Fibroblast of lung (primary cell): ENCODE results near the gene ZCWPW2.

ENCODE experiments used
- EZH2 ChIP-seq: IDR thresholded peaks from 2 replicates; pipeline ENCODE4 v1.5.1; 2012; ENCODE audit warnings: low read length, control low read depth, mild to moderate bottlenecking; ENCODE audit errors: missing control alignments
- TF ChIP-seq, protein P1 (sequence below), 2 donors: IDR thresholded peaks in 1 of 2; conservative IDR thresholded peaks in 1 of 2; 1 replicate in 1 of 2; 2 replicates in 1 of 2; pipeline ENCODE4 v1.5.1; 2011 to 2012; ENCODE audit warnings: low read length in 2 of 2, control low read depth in 1 of 2, inconsistent platforms in 1 of 2, low read depth in 1 of 2, mild to moderate bottlenecking in 1 of 2

- TF ChIP-seq, protein P1, sequence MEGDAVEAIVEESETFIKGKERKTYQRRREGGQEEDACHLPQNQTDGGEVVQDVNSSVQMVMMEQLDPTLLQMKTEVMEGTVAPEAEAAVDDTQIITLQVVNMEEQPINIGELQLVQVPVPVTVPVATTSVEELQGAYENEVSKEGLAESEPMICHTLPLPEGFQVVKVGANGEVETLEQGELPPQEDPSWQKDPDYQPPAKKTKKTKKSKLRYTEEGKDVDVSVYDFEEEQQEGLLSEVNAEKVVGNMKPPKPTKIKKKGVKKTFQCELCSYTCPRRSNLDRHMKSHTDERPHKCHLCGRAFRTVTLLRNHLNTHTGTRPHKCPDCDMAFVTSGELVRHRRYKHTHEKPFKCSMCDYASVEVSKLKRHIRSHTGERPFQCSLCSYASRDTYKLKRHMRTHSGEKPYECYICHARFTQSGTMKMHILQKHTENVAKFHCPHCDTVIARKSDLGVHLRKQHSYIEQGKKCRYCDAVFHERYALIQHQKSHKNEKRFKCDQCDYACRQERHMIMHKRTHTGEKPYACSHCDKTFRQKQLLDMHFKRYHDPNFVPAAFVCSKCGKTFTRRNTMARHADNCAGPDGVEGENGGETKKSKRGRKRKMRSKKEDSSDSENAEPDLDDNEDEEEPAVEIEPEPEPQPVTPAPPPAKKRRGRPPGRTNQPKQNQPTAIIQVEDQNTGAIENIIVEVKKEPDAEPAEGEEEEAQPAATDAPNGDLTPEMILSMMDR (conservative IDR thresholded peaks at IDR 0.05 in 1 of 2, IDR thresholded peaks at IDR 0.05 in 1 of 2; ENCODE audit: low read depth in 1 of 2, low read length in 2 of 2) = no peak
- TF ChIP-seq EZH2 = no peak
Measured at GRCh38 chr3:28556195-28556594, 207.7 kb downstream of the ZCWPW2 start.
